8988T (cell line): Measurements from ENCODE around the gene FBN1.

ENCODE experiments used
- DNase-seq: peaks from one replicate; pipeline ENCODE4 v3.0.0; 2011

FBN1 gene

DNA sequence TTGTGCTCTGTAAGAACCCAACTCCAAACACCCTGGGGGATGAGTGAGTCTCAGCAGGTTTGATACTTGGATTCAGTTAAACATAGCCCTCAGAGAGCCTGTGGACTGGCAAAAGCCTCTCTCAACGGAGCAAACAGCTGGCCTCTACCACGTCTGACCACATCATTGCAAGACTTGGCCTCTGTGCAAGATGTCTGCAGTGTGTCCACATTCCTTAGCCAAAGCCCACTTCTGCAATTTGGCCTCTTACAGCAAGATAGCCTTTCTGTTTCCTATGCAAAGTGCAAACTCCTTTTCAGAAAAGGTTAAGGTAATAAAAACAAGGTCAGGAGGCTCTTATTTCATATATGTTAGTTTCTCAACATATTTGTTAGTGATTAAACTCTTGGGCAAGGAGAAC lies 27.9 kb downstream of the FBN1 start:
- DNase-seq: no peak

DNA sequence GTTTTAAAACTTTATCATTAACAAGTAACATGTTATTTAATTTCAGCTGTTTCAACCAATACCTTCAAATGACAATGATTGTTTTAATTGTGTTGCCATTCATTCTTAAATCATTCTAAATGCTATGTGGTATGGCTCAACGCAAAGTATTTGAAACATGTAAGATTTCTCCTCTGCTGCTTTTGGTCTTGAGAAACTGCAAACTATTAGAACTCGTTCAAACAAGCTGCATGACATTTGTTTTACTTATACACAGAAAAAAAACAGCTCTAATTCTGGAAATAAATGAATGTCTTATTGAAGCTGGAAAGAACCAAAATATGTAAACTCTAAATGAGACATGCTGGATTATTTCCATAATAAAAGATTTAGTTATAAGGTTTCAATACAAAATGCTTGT lies 29.3 kb downstream of the FBN1 start:
- no peak for DNase-seq

DNA sequence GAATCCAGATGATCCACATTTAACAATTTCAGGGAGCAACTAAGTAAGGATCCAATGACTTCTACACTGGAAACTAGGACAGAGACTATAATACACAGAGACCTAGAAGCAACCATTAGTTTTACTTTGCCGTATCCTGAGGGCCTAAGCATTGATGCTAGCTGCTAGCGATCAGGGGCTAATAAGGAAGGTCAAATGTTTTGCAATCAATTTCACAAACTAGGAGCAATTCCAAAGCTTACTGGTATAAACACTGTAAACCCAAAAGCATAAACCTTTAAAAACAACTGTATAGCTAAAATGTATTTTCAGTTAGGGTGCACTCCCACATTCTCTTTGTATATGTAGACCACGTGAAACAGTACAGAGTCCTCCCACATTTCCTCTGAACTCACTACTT lies 31.5 kb downstream of the FBN1 start:
- DNase-seq: no peak

DNA sequence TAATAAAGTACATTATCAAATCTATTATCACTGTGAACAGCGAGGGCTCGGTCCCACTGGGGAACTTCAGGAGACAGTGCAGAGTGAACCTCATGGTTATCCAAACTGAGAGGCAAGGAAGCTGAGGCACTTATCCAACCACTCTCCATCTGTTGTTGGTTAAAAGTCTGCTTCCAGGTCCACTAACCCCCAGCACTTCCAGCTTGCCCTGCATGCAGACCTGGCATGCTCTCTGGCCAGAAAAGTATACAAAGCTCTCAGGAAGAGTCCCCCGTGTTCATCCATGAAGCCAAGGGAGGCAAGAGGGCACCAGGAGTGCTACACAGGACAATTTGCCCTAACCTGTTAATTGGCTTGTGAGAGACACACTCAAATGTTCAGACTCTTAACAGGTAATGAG lies 36.0 kb downstream of the FBN1 start:
- no peak for DNase-seq

DNA sequence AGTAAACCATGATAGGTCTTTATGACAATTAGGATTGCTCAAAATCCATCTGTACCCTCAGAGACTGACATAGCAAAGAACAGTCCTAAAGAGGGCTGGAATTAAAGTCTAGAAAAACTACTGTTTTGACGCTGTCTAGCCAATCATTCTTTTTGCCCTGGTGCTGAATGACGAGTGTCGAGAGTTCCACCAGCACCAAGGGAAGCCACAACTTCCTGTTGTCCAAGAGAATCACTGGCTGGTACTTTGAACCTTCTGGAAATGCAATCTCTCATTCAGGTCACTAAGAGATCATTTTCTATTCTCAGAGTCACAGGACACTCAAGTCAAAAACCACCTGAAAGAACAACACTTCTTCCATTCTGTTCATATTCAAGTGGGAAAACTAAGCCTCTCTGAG lies 37.7 kb downstream of the FBN1 start:
- no peak for DNase-seq

DNA sequence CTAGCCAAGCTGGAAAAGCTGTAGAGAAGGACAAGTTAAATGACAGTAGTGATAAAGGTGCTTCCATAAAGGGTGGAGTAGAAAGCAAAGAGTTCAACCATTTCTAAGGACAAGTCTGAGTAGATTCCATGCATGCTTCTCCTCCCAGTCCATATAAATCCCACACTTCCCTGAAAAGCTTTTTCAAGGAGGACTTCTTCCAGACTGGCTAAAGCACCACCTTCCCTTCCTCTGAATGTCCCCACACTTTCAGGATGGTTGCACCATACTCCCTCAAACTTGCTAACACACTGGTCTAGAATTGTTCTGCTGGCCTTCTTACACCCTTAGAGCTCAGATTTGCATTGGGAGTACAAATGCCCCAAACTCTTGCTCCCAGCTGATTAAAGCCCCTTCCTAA lies 40.9 kb downstream of the FBN1 start:
- DNase-seq: no peak

DNA sequence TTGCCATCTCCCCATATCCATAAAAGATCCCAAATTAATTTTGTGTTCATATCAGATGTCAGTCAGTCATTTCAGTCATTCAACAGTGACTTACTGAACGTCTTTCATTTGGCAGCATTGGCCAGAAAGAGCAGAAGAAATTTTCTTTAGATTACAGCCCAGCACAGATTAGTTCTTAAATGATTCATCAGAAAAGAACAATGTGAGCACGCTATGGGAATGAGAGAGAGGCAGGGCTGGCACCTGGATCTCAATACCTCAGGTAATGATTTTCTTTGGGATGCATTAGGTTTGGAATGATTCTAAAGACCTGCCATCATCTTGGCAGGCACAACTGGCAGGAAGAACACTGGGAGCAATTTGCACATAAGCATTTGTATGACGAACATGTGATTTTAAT lies 41.6 kb downstream of the FBN1 start:
- DNase-seq: no peak

DNA sequence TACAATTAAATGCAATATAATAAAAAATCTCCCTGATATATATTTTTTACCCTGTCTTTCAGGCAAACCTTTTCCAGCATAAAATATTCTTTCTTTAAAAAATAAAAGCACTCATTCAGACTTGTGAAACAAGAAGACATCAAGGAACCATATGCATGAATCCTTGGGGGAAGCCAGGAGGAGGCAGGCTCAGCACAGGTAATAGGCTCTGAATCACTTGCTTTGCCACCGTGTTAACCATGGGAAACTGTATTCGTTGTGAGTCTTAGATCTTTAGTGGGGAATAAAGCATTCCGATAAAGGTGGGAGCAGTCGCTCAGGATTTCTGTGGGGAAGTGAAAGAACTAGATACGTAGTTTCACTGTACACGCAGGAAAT lies 42.4 kb downstream of the FBN1 start:
- DNase-seq: no peak

DNA sequence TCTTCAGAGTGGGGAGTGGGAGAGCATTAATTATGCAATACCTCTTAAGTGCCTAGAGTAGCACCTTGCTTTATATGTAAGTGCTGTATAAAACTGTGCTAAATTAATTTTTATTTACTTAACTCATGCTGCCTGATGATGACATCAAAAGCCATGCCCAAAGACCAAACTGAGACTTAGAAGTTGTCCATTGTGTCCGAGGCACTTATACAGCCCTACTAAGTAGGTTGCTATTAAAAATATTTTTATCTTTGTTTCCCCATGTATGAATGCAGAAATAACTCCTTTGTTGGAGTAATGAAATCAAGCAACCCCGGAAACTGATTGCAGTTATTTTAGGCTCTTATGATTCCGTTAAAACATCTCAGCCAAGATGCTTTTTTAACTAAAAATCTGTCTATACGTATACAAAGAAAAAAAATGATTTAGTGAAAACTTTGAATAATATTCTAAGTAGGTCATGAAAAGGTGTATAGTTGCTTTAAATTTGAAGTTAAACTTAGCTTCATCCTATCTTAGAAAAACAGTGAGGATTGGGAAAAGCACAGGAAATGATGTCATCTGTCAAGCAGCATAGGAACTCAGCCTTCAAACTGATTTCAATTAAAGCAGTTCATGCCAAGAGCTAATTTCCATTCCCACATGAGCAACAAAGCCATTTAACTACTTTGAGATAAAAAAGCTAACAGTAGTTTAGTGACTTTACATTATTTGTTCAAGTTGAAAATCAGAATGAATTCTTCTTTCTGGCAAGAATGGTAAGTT lies 43.0 kb downstream of the FBN1 start:
- no peak for DNase-seq

DNA sequence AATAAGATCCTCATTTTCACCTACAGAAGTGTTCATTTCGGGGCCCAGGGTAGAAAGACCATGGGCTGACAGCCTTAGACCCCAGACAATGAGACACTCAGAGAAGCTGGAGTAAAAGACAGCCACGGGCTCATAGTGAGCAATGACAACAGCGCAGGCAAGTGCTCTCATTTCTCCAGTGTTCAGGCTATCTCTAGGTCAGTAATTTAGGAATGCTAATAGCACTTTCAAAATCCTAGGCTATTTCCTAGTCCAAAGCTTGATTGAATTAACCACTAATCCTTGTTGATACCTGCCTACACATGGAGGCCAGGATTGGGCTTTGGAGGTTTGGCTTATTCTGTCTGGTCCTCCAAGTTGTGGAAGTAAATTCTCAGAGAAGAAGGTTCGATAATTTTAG lies 44.4 kb downstream of the FBN1 start:
- DNase-seq: no peak

DNA sequence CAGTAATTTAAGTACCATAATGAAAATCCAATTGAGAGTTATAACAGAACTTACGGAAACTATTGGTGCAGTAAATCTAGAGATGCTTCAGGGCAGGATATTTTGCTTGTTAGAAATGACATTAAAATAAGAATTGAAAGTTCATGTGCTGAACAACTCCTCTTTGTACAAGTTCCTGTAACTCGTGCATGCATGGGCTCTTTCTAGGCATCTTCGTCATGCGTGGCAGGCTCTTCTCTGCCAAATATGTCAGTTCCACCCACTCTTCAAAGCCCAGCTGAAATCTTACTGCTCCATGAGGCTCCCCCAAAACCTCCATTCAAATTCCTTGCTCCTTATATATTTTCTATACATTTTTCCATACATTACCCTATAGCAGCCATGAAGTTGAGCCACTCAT lies 48.7 kb downstream of the FBN1 start:
- DNase-seq: no peak

DNA sequence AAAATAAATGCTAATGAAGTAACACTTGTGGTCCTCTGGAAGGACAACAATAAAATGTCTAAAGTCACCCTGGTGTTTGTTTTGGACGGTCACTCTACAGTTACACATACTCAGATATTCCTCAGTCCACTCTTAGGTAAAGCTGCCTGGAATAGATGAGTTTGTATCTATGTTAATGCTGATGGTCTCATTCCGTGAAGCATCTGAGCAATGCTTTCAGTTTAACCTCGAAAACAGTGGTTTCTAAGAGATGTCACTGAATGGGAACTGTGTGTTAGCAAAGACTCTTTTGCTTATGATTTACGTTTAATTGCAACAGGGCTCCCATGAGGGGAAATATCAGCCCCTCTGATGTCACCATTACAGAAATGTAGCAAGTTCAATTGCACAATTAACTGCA lies 49.1 kb downstream of the FBN1 start:
- DNase-seq: no peak

DNA sequence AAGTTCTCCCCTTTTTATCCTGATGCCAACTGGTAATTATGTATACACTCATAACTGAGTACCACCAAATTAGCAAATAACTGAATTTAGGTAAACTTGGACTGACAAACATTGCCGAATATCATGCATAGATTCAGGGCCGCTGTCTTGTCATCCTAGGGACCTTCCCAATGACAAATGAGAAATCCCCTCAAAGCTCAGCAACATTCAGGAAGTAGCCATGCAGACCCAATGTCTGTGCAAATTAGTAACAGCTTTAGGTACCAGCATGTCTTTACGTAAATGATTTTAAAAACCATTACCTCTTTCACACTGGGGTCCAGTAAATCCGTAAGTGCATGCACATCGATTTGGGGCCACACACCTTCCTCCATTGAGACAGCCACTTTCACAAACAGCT lies 49.5 kb downstream of the FBN1 start:
- no peak for DNase-seq

DNA sequence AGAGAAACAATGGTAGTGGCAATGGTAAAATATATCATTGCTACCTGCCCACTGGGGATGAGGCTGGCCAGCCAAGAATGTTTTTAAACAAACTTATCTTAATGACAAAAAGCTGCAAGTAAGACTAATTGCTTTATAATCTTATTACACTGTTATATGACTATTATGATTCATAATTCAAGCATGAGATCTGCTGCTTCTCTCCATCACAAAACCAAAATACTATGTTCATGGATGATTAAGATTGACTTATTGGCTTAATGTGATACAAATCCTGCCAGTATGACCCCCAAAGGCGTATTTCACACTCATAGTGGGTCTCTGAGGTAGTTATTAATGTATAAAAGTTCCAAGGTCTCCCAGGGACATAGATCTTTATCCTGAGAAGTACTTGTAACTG lies 52.6 kb downstream of the FBN1 start:
- DNase-seq: no peak

DNA sequence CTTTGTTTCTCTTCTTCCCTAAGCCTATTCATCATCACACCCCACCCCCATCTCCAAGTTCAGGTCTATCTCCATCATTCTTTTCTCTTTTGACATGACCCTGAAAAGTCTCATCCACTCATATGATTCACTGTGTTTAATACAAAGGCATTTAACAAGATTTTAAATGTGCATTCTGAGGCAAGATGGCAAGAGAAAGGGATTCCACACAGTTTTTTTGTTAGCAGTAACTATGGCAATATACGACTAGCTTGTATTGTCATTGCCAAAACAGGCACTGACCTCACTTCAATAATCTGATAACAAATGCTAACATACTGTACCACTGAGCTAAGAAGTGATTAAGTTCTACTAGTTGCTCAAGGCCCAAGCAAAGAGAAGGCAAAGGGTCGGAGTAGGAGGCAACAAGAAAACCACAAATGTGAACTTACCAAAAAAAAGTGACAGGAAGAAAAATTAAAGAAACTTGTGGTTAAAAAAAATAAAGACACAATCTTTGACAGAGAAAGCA lies 53.2 kb downstream of the FBN1 start:
- no peak for DNase-seq

DNA sequence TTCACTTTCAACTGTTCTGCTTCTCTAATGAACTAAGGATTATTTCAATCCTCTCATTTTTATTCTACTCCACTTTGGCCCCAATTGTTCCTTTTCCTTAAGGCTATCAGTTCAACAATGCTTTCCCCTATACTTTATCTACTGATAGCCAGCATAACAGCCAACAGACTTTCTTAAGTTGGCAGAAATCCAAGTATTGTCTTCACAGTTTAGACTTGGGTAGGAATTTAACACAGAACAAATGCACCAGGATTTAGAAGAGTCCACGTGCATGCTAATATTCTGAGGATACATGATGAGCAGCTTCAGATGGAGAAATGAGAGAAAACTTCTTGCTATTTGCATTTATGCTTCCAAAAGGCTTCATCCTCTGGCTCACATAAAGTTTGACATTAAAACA lies 54.8 kb downstream of the FBN1 start:
- no peak for DNase-seq

DNA sequence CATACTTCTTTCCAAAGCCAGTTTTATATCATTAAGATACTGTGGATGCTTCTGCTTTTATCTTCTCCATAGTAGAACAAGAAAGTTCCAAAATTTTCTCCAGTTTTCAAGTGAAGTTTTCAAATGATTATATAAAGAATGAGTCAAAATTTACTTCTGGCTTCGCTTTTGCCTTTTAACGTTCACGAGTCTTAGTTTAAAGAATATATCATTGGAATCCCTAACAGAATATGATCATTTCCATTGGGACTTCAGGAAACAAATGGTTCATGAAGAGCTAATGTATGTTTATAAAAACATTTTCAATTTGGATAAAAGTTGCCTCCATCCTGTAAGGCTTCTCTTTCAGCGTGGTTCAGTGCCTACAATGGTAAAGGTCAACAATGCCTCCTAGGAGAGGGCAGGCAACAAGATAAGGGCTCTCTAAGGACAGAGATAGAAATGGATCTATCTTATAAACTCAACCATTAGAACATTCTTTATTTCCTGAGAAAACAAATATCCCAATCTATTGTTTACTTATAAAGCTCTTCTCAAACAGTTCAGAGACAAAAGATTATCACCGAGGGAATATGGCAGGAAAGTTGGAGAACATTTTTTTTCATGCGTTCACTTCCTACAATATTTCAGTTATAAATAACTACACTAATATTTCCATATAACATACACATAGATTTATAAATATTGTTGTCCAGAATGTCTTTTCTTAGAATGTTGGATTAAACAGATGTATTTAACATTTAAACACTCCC lies 60.5 kb downstream of the FBN1 start:
- DNase-seq: no peak

DNA sequence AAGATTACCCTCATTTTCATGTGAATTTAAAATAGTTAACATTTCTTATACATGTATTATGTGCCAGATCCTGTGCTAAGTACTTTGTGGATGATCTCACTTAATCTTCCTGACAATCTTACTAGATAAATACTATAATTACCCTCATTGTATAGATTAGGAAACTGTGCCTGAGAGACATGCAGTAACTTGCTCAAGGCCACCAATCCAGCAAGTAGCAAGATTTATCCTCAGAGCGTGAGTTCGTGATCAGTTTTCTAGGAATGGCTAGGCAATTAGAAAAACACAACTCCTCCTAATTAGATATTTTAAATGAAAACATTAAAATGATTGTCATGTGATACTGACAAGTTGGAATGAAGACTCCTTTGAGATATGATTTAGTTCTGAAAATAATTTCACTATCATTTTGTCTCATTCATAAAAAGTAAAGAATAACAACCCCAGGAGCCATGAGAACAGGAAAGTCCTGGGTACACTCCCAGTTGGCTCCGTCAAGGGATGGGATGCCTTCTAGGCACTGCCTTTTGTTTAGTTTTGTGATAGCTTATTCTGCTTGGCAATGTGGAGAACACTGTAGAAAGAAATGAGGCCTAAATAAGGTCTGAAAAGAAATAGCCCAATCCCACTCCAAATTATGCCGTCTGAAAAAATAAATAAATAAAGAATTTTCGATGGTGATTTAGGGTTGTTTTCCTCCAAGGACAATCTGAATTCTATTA lies 61.3 kb downstream of the FBN1 start:
- no peak for DNase-seq

DNA sequence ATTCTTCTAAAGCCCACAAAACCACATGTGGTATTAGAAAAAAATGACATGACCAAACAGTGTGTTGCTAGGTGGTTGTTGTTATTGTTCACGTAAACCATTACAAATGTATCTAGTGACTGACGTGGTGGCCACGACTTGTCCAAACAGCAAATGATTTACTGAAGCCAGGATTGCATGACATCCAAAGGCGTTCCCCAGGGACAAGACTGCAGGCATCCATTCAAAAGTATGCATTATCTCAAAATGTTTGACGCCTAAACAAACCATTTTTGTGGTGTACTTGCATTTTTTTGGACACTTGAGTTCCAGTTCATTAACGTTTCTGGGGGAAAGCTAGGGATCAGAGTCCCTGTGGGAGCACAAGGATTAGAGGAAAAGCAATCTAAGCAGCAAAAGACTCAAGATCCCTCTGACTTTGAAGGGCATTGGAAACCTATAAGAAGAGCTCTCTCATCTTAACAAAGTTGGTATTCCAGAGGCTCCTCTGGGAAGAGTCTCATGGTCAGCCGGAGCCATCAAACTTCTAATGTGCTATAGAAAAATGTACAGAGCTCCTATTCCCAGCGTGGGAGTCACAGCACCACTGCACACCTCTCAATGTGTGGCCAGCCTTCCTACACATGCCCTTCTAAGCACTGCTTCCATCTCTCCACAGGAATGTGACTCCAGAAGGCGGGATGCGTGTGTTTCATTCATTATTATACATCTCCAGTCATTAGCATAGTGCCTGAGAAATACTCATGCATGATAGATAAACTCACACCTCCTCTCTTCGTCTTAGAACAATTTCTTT lies 62.9 kb downstream of the FBN1 start:
- DNase-seq: no peak

DNA sequence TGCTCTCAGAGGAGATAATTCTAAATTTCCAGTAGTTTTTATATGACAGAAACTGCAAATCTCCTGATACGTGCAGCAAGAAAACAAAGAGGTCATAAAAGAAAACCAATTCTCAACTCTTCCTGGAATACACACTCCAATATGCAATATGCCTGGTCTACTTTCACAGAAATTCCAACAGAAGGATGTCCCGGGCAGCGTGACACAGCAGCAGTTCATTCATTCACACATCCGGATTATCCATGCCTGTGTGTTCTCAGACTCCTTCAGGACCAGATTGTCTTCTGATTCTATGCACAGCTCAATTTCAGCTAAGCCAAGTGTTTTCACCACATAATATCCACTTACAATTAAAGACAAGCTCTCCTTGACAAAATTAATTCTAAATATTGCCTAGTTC lies 64.3 kb downstream of the FBN1 start:
- no peak for DNase-seq

DNA sequence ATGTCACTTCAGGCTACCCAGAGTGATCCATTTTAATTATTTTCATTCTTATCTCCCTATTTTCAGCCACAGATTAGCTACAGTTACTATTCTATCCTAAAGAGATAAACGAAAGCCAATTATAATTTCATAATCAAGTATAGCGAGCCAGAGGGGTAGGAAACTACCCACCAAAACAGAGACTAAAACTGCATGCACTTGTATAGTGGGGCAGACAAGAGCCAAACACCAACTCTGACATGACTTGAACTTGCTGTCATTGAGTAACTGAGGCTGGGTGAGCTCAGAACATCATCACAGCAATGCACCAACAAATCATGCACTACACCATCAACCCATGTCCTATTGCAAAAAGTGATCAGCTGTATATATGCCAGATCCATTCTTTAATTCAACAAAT lies 64.8 kb downstream of the FBN1 start:
- DNase-seq: no peak

DNA sequence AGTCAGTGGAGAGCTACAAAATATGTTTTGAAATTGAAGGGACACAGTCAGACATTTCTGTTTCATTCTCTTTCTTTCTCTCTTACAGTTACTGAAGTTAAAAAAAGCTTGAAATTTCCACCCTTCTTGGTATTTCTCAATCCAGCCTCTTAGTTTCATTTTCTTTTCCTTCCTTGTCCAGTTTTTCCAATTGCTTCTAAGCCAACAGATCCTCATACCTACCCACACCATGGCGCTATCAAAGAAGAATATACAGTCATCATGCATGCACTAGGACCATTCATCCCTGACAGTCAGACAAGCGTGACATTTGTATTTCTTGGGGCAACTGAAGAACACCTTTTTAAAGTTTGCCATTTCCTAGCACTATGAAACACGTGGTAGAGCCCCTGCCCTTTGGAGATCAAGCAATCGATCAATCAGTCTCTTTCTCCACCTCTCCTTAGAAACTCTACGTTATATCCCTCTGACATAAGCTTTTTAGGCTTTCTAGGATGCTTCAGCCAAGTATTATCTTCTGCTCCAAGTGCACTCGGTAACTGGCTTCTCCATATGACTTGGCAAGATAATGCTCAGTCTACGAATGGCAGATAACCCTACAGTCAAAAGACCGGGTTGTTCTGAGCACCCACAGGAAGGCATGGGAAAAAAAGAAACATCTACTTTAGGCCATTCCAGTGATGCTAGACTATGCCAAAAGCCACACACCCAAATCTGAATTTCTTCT lies 65.4 kb downstream of the FBN1 start:
- no peak for DNase-seq
